OCI-LY7 (cell line): ENCODE measurements around the gene WNK2.

Experiments
- CTCF ChIP-seq: fragments of 200-600 bp; sonication (generic); conservative IDR thresholded peaks from 2 replicates; pipeline ENCODE4 v1.5.1; 2014; ENCODE audit warnings: mild to moderate bottlenecking, antibody characterized with exemption, low read length, moderate library complexity, mixed read lengths
- EZH2phosphoT487 ChIP-seq: fragments of 200-600 bp; sonication (generic); IDR thresholded peaks from 2 replicates; pipeline ENCODE4 v1.6.1; 2018; ENCODE audit warnings: low read depth, borderline replicate concordance, mild to moderate bottlenecking, mixed run types, antibody characterized with exemption, low read length, moderate library complexity, mixed read lengths

DNA sequence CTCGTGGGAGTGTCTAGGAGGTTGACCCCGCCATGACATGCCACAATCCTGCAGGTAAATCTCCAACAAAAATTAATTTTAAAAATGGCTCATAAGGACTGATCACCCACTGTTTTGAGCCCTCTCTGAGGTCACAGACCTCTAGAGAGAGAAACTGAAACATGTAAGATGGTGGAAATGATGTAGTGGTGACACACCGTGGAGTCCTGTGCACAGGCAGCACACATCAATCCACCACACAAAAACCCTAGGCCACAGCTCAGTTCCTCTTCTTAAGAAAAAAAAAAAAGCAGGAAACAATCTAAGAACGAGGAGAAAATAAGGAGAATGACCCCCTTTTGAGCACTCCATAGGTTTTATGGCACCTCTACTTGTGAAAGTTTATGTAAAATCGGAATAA, 173.7 kb downstream of the WNK2 start:
- TF ChIP-seq CTCF (no peak), EZH2phosphoT487 (no peak)
